ENCODE results near the gene SOX4.

Gene SOX4

DNA sequence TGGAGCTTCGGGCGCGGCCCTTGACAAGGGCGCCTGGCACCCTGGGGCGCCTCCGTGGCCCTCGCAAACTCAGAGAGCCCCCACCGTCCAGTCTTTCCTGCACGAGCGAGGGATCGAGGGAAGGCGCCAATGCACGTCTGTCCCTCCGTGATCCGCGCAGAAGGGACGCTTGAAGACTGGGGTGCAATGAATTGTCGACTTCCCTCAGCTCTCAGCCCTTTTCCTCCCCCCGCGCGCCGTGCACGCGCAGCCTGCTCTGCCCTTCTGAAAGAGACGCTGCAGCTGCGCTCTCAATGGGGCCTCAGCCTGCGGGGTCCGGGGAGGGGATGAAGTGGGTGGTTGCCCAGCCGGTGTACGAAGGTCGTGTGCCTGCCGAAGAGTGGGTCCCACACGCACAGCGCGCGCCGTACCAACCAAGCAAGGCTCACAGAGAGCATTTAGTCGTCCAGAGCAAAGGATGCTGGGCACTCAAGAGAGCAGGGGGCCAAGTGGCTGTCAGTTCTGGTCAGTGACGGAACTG is 5.5 kb upstream of the SOX4 start:
- DNase-seq (ENCODE audit: low spot score in 2 of 2) (peak in 1 of 2 donors; percentile 53), ATAC-seq (ENCODE audit: low read depth) (peak; percentile 41)
- Mint-ChIP-seq H3K36me3 (no peaks in the 10 kb centered on the region), H3K4me3 (peak overlapping the region; percentile 95), H3K9me3 (peaks cover 1% of the 10 kb centered on the region), H3K27ac (no peak overlapping the region), H3K27me3 (peaks cover 3% of the 10 kb centered on the region), H3K4me1 (peaks cover 13% of the 10 kb centered on the region)

- ATAC-seq (ENCODE audit: low read depth), result peak; percentile 33
- Mint-ChIP-seq H3K36me3 (no peaks in the 10 kb centered on the region), H3K4me3 (peak overlapping the region; percentile 95), H3K4me1 (peaks cover 13% of the 10 kb centered on the region), H3K9me3 (peaks cover 1% of the 10 kb centered on the region), H3K27ac (no peak overlapping the region), H3K27me3 (peaks cover 3% of the 10 kb centered on the region)
- DNase-seq (ENCODE audit: low spot score in 2 of 2), result peak; percentile 26 to 45
Observed at GRCh38 chr6:21588481-21589351, 4.8 kb upstream of the SOX4 start.

- Mint-ChIP-seq H3K9me3 (no peaks in the 10 kb centered on the region), H3K36me3 (no peaks in the 10 kb centered on the region), H3K4me1 (peaks cover 15% of the 10 kb centered on the region), H3K27me3 (peaks cover 3% of the 10 kb centered on the region), H3K27ac (no peak overlapping the region), H3K4me3 (peak overlapping the region; percentile 95)
- DNase-seq (ENCODE audit: low spot score in 2 of 2), result peak; percentile 78 to 92
- peak; percentile 49 for ATAC-seq (ENCODE audit: low read depth)
Observed at GRCh38 chr6:21589352-21590345, 3.9 kb upstream of the SOX4 start.

GRCh38 chr6:21590346-21590745 is 3.2 kb upstream of the SOX4 start:
- no peak overlapping the region for H3K27ac Mint-ChIP-seq
- no peak for ATAC-seq (ENCODE audit: low read depth)
- no peaks in the 10 kb centered on the region for H3K36me3 Mint-ChIP-seq
- H3K27me3 Mint-ChIP-seq, result peaks cover 3% of the 10 kb centered on the region
- H3K4me1 Mint-ChIP-seq, result peaks cover 16% of the 10 kb centered on the region
- no peak overlapping the region for H3K4me3 Mint-ChIP-seq
- DNase-seq (ENCODE audit: low spot score in 2 of 2), result no peak
- no peaks in the 10 kb centered on the region for H3K9me3 Mint-ChIP-seq

DNA sequence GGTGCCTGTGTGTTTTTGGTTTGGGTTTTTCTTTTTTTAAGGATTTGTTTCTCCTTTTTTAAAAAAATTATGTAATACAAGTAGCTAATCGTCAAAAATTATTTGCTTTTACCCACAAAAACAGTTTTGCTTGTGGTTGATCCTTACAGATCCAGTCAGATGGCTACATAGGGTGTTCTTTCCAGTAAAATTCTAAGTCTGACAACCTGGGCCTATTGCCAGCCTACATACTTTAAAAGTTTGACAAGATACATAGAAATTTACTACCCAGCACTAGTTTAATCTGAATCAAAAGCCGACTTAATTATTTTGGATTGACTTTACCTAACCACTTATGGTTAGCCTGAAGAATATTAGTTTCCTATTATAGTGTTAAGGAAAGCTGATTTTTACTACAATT is 2.1 kb upstream of the SOX4 start:
- Mint-ChIP-seq H3K9me3 (no peaks in the 10 kb centered on the region), H3K4me1 (peaks cover 24% of the 10 kb centered on the region), H3K36me3 (peaks cover 2% of the 10 kb centered on the region), H3K4me3 (no peak overlapping the region), H3K27ac (no peak overlapping the region), H3K27me3 (peaks cover 3% of the 10 kb centered on the region)
- DNase-seq (ENCODE audit: low spot score in 2 of 2) (no peak), ATAC-seq (ENCODE audit: low read depth) (no peak)

DNA sequence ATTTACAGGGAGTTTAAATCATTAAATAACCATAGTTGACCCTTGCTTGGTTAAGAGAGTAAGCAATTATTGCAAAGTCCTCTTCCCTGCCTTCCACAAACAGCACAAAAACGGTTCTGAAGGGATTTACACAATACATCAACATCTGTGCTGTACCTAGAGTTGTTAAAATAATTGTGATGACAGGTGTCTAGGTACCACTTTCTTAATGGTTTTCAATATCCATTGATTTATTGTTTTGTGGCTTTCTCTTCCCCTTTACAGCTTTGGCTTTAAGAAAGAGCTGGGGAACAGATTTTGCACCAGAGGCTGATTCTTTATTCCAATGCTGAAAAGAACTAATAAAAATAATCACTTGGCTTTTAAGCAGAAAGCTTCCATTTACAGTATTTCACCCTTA is 598 bp upstream of the SOX4 start:
- Mint-ChIP-seq H3K36me3 (peaks cover 2% of the 10 kb centered on the region), H3K9me3 (no peaks in the 10 kb centered on the region), H3K4me1 (peaks cover 22% of the 10 kb centered on the region), H3K4me3 (no peak overlapping the region), H3K27ac (no peak overlapping the region), H3K27me3 (no peaks in the 10 kb centered on the region)
- DNase-seq (ENCODE audit: low spot score in 2 of 2) (no peak), ATAC-seq (ENCODE audit: low read depth) (no peak)

DNA sequence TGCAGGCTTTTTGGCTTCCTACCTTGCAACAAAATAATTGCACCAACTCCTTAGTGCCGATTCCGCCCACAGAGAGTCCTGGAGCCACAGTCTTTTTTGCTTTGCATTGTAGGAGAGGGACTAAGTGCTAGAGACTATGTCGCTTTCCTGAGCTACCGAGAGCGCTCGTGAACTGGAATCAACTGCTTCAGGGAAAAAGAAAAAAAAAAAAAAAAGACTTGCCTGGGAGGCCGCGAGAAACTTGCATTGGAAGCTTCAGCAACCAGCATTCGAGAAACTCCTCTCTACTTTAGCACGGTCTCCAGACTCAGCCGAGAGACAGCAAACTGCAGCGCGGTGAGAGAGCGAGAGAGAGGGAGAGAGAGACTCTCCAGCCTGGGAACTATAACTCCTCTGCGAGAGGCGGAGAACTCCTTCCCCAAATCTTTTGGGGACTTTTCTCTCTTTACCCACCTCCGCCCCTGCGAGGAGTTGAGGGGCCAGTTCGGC is 420 bp downstream of the SOX4 start:
- ATAC-seq (ENCODE audit: low read depth), result peak; percentile 6
- Mint-ChIP-seq H3K27me3 (no peaks in the 10 kb centered on the region), H3K4me1 (peaks cover 18% of the 10 kb centered on the region), H3K36me3 (peaks cover 2% of the 10 kb centered on the region), H3K9me3 (no peaks in the 10 kb centered on the region), H3K4me3 (no peak overlapping the region), H3K27ac (no peak overlapping the region)
- DNase-seq (ENCODE audit: low spot score in 2 of 2), result peak; percentile 9 to 35

- Mint-ChIP-seq H3K4me1 (peaks cover 16% of the 10 kb centered on the region), H3K4me3 (no peak overlapping the region)
Observed at GRCh38 chr6:21594416-21595281, 1.1 kb downstream of the SOX4 start.

GRCh38 chr6:21595285-21596144 is 2.0 kb downstream of the SOX4 start:
- Mint-ChIP-seq H3K4me1 (peaks cover 16% of the 10 kb centered on the region), H3K36me3 (peaks cover 2% of the 10 kb centered on the region), H3K27ac (peak overlapping the region; percentile 90), H3K27me3 (no peaks in the 10 kb centered on the region), H3K4me3 (peak overlapping the region; percentile 94), H3K9me3 (no peaks in the 10 kb centered on the region)
- peak; percentile 30 for ATAC-seq (ENCODE audit: low read depth)
- DNase-seq (ENCODE audit: low spot score in 2 of 2), result peak; percentile 31 to 57

More at GRCh38 chr6:21594416-21595281, 1.1 kb downstream of the SOX4 start:
- Mint-ChIP-seq H3K9me3 (no peaks in the 10 kb centered on the region), H3K27me3 (no peaks in the 10 kb centered on the region), H3K36me3 (peaks cover 2% of the 10 kb centered on the region), H3K27ac (no peak overlapping the region)
- ATAC-seq (ENCODE audit: low read depth), result peak; percentile 6
- peak; percentile 9 to 50 for DNase-seq (ENCODE audit: low spot score in 2 of 2)

DNA sequence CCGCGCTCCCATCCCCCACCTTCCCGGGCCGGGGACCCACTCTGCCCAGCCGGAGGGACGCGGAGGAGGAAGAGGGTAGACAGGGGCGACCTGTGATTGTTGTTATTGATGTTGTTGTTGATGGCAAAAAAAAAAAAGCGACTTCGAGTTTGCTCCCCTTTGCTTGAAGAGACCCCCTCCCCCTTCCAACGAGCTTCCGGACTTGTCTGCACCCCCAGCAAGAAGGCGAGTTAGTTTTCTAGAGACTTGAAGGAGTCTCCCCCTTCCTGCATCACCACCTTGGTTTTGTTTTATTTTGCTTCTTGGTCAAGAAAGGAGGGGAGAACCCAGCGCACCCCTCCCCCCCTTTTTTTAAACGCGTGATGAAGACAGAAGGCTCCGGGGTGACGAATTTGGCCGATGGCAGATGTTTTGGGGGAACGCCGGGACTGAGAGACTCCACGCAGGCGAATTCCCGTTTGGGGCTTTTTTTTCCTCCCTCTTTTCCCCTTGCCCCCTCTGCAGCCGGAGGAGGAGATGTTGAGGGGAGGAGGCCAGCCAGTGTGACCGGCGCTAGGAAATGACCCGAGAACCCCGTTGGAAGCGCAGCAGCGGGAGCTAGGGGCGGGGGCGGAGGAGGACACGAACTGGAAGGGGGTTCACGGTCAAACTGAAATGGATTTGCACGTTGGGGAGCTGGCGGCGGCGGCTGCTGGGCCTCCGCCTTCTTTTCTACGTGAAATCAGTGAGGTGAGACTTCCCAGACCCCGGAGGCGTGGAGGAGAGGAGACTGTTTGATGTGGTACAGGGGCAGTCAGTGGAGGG is 2.8 kb downstream of the SOX4 start:
- Mint-ChIP-seq H3K4me1 (peaks cover 16% of the 10 kb centered on the region), H3K4me3 (peak overlapping the region; percentile 94), H3K27ac (peak overlapping the region; percentile 90), H3K36me3 (peaks cover 2% of the 10 kb centered on the region), H3K27me3 (no peaks in the 10 kb centered on the region), H3K9me3 (no peaks in the 10 kb centered on the region)
- ATAC-seq (ENCODE audit: low read depth), result no peak
- peak; percentile 8 to 30 for DNase-seq (ENCODE audit: low spot score in 2 of 2)

- H3K9me3 Mint-ChIP-seq, result no peaks in the 10 kb centered on the region
- ATAC-seq (ENCODE audit: low read depth) (no peak), DNase-seq (ENCODE audit: low spot score in 2 of 2) (no peak)
- H3K27ac Mint-ChIP-seq, result peak overlapping the region; percentile 90
- peaks cover 16% of the 10 kb centered on the region for H3K4me1 Mint-ChIP-seq
- H3K36me3 Mint-ChIP-seq, result peaks cover 2% of the 10 kb centered on the region
- H3K27me3 Mint-ChIP-seq, result no peaks in the 10 kb centered on the region
- H3K4me3 Mint-ChIP-seq, result peak overlapping the region; percentile 94
Observed at GRCh38 chr6:21596949-21597682, 3.6 kb downstream of the SOX4 start.

Data from memory B cell (primary cell).